Neural cell (in vitro differentiated cells): Measurements from ENCODE around the gene BRICD5. TPM values are rescaled to one million over a fixed set of nuclear protein-coding genes. Genes with fewer than 3 reads are reported as not detected.

ENCODE experiments used
- H2AFZ ChIP-seq: fragments of 200-600, 300-800 bp; sonication (generic), shearing (Covaris generic); 2 replicates; pipeline ENCODE4 v1.6.0; 2014; ENCODE audit warnings: low read depth, mild to moderate bottlenecking, antibody characterized with exemption, low read length, moderate library complexity
- H3F3A ChIP-seq: fragments of 200-600 bp; shearing (Covaris generic); 2 replicates; pipeline ENCODE4 v1.6.1; 2016; ENCODE audit warnings: mild to moderate bottlenecking, moderate library complexity, mixed read lengths, antibody characterized with exemption, low read length; ENCODE audit not compliant: insufficient read depth, poor library complexity, severe bottlenecking
- H3K27ac ChIP-seq: fragments of 200-600, 300-800 bp; sonication (generic), shearing (Covaris generic); 2 replicates; pipeline ENCODE4 v1.5.1; 2014; ENCODE audit warnings: mild to moderate bottlenecking, low read length, moderate library complexity
- H3K27me3 ChIP-seq: fragments of 300-800, 200-600 bp; sonication (generic), shearing (Covaris generic); 2 replicates; pipeline ENCODE4 v1.6.0; 2014; ENCODE audit warnings: mild to moderate bottlenecking, low read depth, low read length, moderate library complexity; ENCODE audit not compliant: insufficient read depth
- H3K36me3 ChIP-seq: fragments of 300-800, 200-600 bp; sonication (generic), shearing (Covaris generic); 2 replicates; pipeline ENCODE4 v1.5.1; 2014; ENCODE audit warnings: mild to moderate bottlenecking, antibody characterized with exemption, low read length, moderate library complexity; ENCODE audit not compliant: insufficient read depth
- H3K4me2 ChIP-seq: fragments of 300-800, 200-600 bp; sonication (generic), shearing (Covaris generic); 2 replicates; pipeline ENCODE4 v1.6.0; 2014; ENCODE audit warnings: mild to moderate bottlenecking, low read length
- H3K4me3 ChIP-seq: fragments of 300-800, 200-600 bp; sonication (generic), shearing (Covaris generic); 2 replicates; pipeline ENCODE4 v1.5.1; 2014; ENCODE audit warnings: mild to moderate bottlenecking, low read length, moderate library complexity
- H3K79me2 ChIP-seq: fragments of 200-600 bp; shearing (Covaris generic); replicated peaks from 2 replicates; pipeline ENCODE4 v1.6.0; 2014; ENCODE audit warnings: mild to moderate bottlenecking, low read length, moderate library complexity; ENCODE audit not compliant: insufficient read depth
- H3K9ac ChIP-seq: fragments of 300-800, 200-600 bp; sonication (generic), shearing (Covaris generic); 2 replicates; pipeline ENCODE4 v1.6.1; 2016; ENCODE audit warnings: mild to moderate bottlenecking, low read length, mixed read lengths
- H3K9me2 ChIP-seq: fragments of 200-600 bp; shearing (Covaris generic); 2 replicates; pipeline ENCODE4 v1.6.1; 2016; ENCODE audit warnings: mild to moderate bottlenecking, low read length, mixed read lengths; ENCODE audit not compliant: insufficient read depth
- H3K9me3 ChIP-seq: fragments of 200-600, 300-800 bp; sonication (generic), shearing (Covaris generic); 2 replicates; pipeline ENCODE4 v1.6.1; 2016; ENCODE audit warnings: mild to moderate bottlenecking, mixed run types, low read length, moderate library complexity, mixed read lengths
- H4K20me1 ChIP-seq: fragments of 200-600 bp; shearing (Covaris generic); 2 replicates; pipeline ENCODE4 v1.6.1; 2016; ENCODE audit warnings: mild to moderate bottlenecking, mixed run types; ENCODE audit not compliant: insufficient read depth
- CTCF ChIP-seq: fragments of 450-650 bp; IDR thresholded peaks from 2 replicates; pipeline ENCODE4 v1.5.1; 2014; ENCODE audit warnings: antibody characterized with exemption, mild to moderate bottlenecking, moderate library complexity; ENCODE audit not compliant: poor library complexity, severe bottlenecking
- EP300 ChIP-seq: fragments of 450-650 bp; conservative IDR thresholded peaks from 2 replicates; pipeline ENCODE4 v1.6.1; 2014; ENCODE audit warnings: antibody characterized with exemption, mild to moderate bottlenecking, moderate library complexity; ENCODE audit not compliant: poor library complexity, severe bottlenecking
- EZH2 ChIP-seq: fragments of 200-600, 300-800 bp; shearing (Covaris generic), sonication (generic); IDR thresholded peaks from 2 replicates; pipeline ENCODE4 v1.6.1; 2014; ENCODE audit warnings: antibody characterized with exemption, low read length, borderline replicate concordance, mild to moderate bottlenecking; ENCODE audit not compliant: insufficient read depth, poor library complexity, severe bottlenecking
- MXI1 ChIP-seq: fragments of 450-650 bp; conservative IDR thresholded peaks from 2 replicates; pipeline ENCODE4 v1.6.1; 2014; ENCODE audit warnings: antibody characterized with exemption, mild to moderate bottlenecking; ENCODE audit not compliant: poor library complexity, severe bottlenecking
- POLR2AphosphoS5 ChIP-seq: IDR thresholded peaks from 2 replicates; pipeline ENCODE4 v1.6.1; 2012
- RAD21 ChIP-seq: fragments of 450-650 bp; conservative IDR thresholded peaks from 2 replicates; pipeline ENCODE4 v1.6.1; 2014; ENCODE audit warnings: antibody characterized with exemption, mild to moderate bottlenecking, moderate library complexity
- REST ChIP-seq: IDR thresholded peaks from 2 replicates; pipeline ENCODE4 v1.6.1; 2012; ENCODE audit warnings: borderline replicate concordance
- SMC3 ChIP-seq: fragments of 450-650 bp; conservative IDR thresholded peaks from 2 replicates; pipeline ENCODE4 v1.6.1; 2014; ENCODE audit warnings: antibody characterized with exemption, mild to moderate bottlenecking, moderate library complexity; ENCODE audit not compliant: poor library complexity
- TAF1 ChIP-seq: IDR thresholded peaks from 2 replicates; pipeline ENCODE4 v1.6.1; 2012; ENCODE audit warnings: low read depth
- polyA plus RNA-seq: library from polyadenylated mRNA; depleted of rRNA; stranded (reverse); fragments of >200 nt; gene quantifications from 2 replicates; pipeline ENCODE4 v1.2.3, GENCODE V29; 2014

Gene BRICD5
- polyA plus RNA-seq, 1 donor from 2014 or later, result 39.2 TPM

DNA sequence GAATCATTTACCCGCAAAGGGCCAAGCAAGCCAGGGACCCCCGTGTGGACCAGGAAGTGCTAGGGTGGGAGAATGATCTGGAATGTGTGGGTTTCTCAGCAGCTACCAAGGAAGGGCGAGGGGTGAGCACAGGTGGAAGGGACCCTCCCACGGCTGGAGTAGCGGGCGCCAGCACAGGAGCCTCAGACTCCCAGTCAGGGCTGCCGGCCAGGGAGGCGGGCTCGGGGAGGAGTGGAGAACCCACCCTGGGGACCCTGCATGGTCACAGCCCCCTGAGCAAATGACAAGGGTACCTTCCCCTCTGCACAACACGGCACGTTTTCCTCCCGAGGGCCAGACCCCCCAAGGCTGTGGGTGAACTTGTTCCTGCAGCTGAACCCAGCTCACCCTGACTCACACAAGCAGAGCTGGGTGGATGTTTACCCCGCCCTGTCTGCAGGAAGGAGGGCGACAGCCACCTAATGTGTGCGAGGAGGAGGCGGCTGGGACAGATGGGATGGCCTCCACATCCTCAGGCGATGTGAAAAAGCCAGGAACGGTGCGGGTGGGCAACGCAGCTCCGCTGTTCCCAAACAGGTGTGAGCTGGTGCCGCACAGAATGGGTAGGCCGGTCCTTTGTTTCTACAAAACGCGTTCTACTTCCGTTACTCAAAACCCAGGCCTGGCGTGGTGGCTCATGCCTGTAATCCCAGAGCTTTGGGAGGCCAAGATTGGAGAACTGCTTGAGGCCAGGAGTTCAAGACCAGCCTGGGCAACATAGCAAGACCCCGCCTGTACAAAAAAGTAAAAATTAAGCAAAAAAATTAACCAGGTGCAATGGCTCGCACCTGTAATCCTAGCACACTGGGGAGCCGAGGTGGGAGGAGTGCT is 34.5 kb upstream of the BRICD5 start:
- Histone ChIP-seq H3K4me3 (no peak overlapping the region), H3K9me2 (no peaks in the 10 kb centered on the region), H3K36me3 (no peaks in the 10 kb centered on the region), H3K79me2 (peaks cover 4% of the 10 kb centered on the region), H3K27ac (no peak overlapping the region), H2AFZ (no peak overlapping the region), H3K4me2 (no peak overlapping the region), H3F3A (no peaks in the 10 kb centered on the region), H3K27me3 (no peaks in the 10 kb centered on the region), H4K20me1 (no peaks in the 10 kb centered on the region), H3K9ac (no peak overlapping the region), H3K9me3 (no peaks in the 10 kb centered on the region)
- TF ChIP-seq REST (no peak), EZH2 (no peak), SMC3 (no peak), CTCF (no peak), POLR2AphosphoS5 (no peak), MXI1 (no peak), TAF1 (no peak), EP300 (no peak), RAD21 (no peak)

- no peaks in the 10 kb centered on the region for H3K27me3 ChIP-seq
- no peaks in the 10 kb centered on the region for H3K9me2 ChIP-seq
- no peak overlapping the region for H2AFZ ChIP-seq
- no peaks in the 10 kb centered on the region for H3K9me3 ChIP-seq
- H3K9ac ChIP-seq, result no peak overlapping the region
- H3K4me3 ChIP-seq, result no peak overlapping the region
- H4K20me1 ChIP-seq, result no peaks in the 10 kb centered on the region
- no peak overlapping the region for H3K27ac ChIP-seq
- H3K79me2 ChIP-seq, result peaks cover 4% of the 10 kb centered on the region
- no peak overlapping the region for H3K4me2 ChIP-seq
- H3K36me3 ChIP-seq, result no peaks in the 10 kb centered on the region
- H3F3A ChIP-seq, result no peaks in the 10 kb centered on the region
- no peak for TF ChIP-seq EZH2
- no peak for TF ChIP-seq POLR2AphosphoS5
- no peak for TF ChIP-seq CTCF
- no peak for TF ChIP-seq MXI1
- TF ChIP-seq SMC3, result no peak
- TF ChIP-seq EP300, result no peak
- no peak for TF ChIP-seq TAF1
- no peak for TF ChIP-seq RAD21
- no peak for TF ChIP-seq REST
Measured at GRCh38 chr16:2244301-2244700, 33.6 kb upstream of the BRICD5 start.
